Activated CD8-positive, alpha-beta T cell treated with anti-CD3 and anti-CD28 coated beads for 36 hours (primary cell): ENCODE results near the gene ZXDC. TPM values are rescaled to one million over a fixed set of nuclear protein-coding genes. Genes with fewer than 3 reads are reported as not detected.

ENCODE experiments used
- ATAC-seq: fragments of 200-7000 bp; cut with Tn5 transposase; one replicate; pipeline ENCODE4 v1.10.0; 2021; ENCODE audit warnings: mild to moderate bottlenecking, moderate library complexity
- CTCF ChIA-PET: fragments of 350-600 bp; sonication (Branson Sonifier 250); formaldehyde crosslinking; loops from one replicate; lab custom pipeline; 2021; ENCODE audit warnings: antibody characterized with exemption; lab: Charles Lee
- POLR2A ChIA-PET: fragments of 350-600 bp; sonication (Branson Sonifier 250); formaldehyde crosslinking; loops from one replicate; lab custom pipeline; 2021; ENCODE audit warnings: antibody characterized with exemption; lab: Charles Lee
- DNase-seq: peaks from one replicate; pipeline ENCODE4 v3.0.0-alpha.2; 2020
- H3K27ac Mint-ChIP-seq: one replicate; pipeline ENCODE4 v1.8.0; 2021; ENCODE audit warnings: mild to moderate bottlenecking, mixed read lengths
- H3K27me3 Mint-ChIP-seq: one replicate; pipeline ENCODE4 v1.8.0; 2021; ENCODE audit warnings: mixed read lengths
- H3K36me3 Mint-ChIP-seq: one replicate; pipeline ENCODE4 v1.8.0; 2021; ENCODE audit warnings: low read depth, mixed read lengths
- H3K4me1 Mint-ChIP-seq: one replicate; pipeline ENCODE4 v1.8.0; 2021; ENCODE audit warnings: low read depth, mixed read lengths
- H3K4me3 Mint-ChIP-seq: one replicate; pipeline ENCODE4 v1.8.0; 2021; ENCODE audit warnings: mild to moderate bottlenecking, moderate library complexity, mixed read lengths
- H3K9me3 Mint-ChIP-seq: one replicate; pipeline ENCODE4 v1.8.0; 2021; ENCODE audit warnings: mixed read lengths
- intact Hi-C: fragments of 100-400 bp; cut with micrococcal nuclease; formaldehyde crosslinking; loops from one replicate; pipeline ENCODE4 v1.10.0; 2022
- total RNA-seq, 2 experiments: library from RNA; stranded (reverse); gene quantifications; one replicate each; pipeline ENCODE4 v1.2.3, GENCODE V29; 2021
- TF ChIP-seq, protein P1 (sequence below): fragments of 200-600 bp; IDR thresholded peaks from one replicate; pipeline ENCODE4 v1.8.0; 2022; ENCODE audit warnings: antibody characterized with exemption, mild to moderate bottlenecking

Gene ZXDC
- total RNA-seq, 2 experiments from 2014 or later: 27.8 to 29.8 TPM

DNA sequence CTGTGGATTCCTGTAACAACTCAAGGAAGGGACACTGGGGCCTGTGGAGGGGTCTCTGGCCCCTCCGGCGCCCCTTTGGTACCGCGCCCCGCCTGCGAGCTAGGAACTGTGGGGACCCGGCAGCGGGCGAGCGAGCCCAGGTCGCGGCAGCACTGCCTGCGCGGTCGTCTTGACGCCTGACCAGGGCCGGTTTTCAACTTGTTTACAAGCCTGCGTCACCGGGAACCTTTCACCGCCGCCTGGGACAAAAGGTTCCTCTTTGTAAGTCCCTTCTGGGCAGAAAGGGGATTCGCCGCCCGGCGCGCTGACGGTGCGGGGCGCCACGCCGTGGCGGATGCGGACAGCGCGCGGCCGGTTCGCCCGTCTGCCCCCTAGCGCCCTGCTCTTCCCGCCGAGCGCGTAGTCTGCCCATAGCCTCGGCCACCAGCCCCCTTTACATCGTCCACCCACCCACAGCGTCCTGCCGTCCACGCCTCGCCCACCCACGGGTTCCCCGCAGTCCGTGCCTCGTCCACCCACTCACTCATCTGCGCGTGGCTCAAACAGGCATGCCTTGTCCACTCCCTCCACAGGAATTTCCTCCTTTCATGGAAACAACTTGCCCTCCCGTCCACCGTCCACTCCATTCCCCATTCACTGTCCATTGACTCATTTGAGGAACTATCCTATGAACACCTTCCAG lies 86.4 kb downstream of the ZXDC start:
- H3K36me3 Mint-ChIP-seq: no peaks in the 10 kb centered on the region
- H3K4me1 Mint-ChIP-seq: peaks cover 8% of the 10 kb centered on the region
- ChIA-PET POLR2A (no interaction called here), CTCF (interaction anchor here (0.7 to 1.6 kb wide), 7 partner anchors 9 to 255 kb away, joined by 3 to 7 read pairs (median 3); no protein-coding TSS in a partner anchor)
- DNase-seq (peak; percentile 57), ATAC-seq (peak; percentile 89)
- H3K4me3 Mint-ChIP-seq: no peak overlapping the region
- no peak overlapping the region for H3K27ac Mint-ChIP-seq
- TF ChIP-seq, protein P1, sequence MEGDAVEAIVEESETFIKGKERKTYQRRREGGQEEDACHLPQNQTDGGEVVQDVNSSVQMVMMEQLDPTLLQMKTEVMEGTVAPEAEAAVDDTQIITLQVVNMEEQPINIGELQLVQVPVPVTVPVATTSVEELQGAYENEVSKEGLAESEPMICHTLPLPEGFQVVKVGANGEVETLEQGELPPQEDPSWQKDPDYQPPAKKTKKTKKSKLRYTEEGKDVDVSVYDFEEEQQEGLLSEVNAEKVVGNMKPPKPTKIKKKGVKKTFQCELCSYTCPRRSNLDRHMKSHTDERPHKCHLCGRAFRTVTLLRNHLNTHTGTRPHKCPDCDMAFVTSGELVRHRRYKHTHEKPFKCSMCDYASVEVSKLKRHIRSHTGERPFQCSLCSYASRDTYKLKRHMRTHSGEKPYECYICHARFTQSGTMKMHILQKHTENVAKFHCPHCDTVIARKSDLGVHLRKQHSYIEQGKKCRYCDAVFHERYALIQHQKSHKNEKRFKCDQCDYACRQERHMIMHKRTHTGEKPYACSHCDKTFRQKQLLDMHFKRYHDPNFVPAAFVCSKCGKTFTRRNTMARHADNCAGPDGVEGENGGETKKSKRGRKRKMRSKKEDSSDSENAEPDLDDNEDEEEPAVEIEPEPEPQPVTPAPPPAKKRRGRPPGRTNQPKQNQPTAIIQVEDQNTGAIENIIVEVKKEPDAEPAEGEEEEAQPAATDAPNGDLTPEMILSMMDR: peak; percentile 84
- H3K9me3 Mint-ChIP-seq: no peaks in the 10 kb centered on the region
- intact Hi-C loops: no loop called here
- peaks cover 51% of the 10 kb centered on the region for H3K27me3 Mint-ChIP-seq

Other genes starting within 250 kb of the ZXDC start
- gene KLF15, start 118.5 kb downstream of the ZXDC start, total RNA-seq: under 1 TPM in 1 of 2 experiments, not detected in 1; 0.11 TPM
- not detected for gene CFAP100, start 81.0 kb downstream of the ZXDC start, total RNA-seq
- gene UROC1, start 41.9 kb upstream of the ZXDC start, total RNA-seq: not detected
- gene CHST13, start 48.3 kb upstream of the ZXDC start, total RNA-seq: not detected
- gene C3orf22, start 83.0 kb upstream of the ZXDC start, total RNA-seq: not detected
- gene TXNRD3, start 179.2 kb upstream of the ZXDC start, total RNA-seq: 1 to 10 TPM; 4.5 to 5.0 TPM
- 10 to 100 TPM; 16.6 to 21.2 TPM for gene CHCHD6, start 228.3 kb upstream of the ZXDC start, total RNA-seq